GM10266 (cell line): ENCODE results near the gene VPS4A.

Experiments
- DNase-seq: peaks from one replicate; pipeline ENCODE4 v3.0.0; 2012; ENCODE audit errors: extremely low spot score
- CTCF ChIP-seq: IDR thresholded peaks from 2 replicates; pipeline ENCODE4 v1.5.1; 2012; ENCODE audit warnings: mild to moderate bottlenecking, low read depth; ENCODE audit not compliant: control insufficient read depth, insufficient read depth; ENCODE audit errors: missing control alignments

The VPS4A gene

DNA sequence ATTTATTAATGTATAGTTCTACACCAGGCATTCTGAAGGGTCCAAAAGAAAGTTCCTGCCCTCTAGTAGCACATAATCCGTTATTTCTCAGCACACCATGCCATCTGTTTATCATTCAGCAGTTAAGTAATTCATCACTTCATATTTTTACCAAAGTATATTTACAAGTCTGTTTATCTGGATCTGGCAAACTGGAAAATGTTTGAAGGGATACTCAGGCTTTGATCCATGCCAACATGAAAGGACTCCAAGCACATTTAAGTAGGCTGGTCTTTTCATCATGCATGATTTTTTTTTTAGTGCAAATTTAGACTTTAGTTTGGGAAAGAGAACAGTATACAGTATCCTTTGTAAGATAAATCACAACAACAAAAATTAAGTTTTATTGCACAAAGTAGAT lies 4.1 kb upstream of the VPS4A start:
- TF ChIP-seq CTCF, result no peak
- DNase-seq, result no peak

DNA sequence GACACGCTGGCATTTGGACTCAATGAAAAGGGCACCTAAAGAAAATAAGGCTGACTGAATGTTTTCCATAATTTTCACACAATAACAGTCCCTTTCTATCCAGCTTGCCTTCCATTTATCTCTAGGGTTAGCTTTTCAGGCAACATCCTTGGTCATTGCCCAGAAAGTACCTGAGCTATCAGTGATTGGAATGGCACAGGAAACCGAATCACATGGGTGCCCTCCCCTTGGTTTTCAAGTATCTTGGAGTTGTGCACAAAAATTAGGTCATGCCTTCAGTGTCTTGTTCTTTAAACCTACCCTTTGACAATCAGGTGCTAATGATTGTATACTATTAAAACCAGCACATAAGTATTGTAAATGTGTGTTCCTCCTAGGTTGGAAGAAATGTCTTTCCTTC lies 3.3 kb upstream of the VPS4A start:
- TF ChIP-seq CTCF, result no peak
- no peak for DNase-seq

GRCh38 chr16:69309316-69309715 lies 1.8 kb upstream of the VPS4A start:
- DNase-seq, result no peak
- no peak for TF ChIP-seq CTCF

GRCh38 chr16:69311533-69312387 lies 610 bp downstream of the VPS4A start:
- DNase-seq, result peak; percentile 63
- TF ChIP-seq CTCF, result no peak

DNA sequence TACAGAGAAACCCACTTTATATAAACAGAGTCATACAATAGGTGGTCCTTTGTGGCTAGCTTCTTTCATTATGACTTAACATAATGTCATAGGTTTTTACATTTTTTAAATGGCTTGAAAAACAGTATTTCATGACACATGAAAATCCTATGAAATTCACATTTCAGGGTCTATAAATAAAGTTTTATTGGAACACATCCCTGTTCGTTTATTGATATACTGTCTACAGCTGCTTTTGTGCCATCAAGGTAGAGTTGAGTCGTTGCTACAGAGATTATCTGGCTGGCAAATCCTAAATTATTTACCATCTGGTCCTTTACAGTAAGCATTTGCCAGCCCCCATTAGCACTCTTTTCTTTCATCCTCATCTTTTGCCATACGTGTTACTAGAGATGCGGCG lies 2.3 kb downstream of the VPS4A start:
- no peak for DNase-seq
- no peak for TF ChIP-seq CTCF

DNA sequence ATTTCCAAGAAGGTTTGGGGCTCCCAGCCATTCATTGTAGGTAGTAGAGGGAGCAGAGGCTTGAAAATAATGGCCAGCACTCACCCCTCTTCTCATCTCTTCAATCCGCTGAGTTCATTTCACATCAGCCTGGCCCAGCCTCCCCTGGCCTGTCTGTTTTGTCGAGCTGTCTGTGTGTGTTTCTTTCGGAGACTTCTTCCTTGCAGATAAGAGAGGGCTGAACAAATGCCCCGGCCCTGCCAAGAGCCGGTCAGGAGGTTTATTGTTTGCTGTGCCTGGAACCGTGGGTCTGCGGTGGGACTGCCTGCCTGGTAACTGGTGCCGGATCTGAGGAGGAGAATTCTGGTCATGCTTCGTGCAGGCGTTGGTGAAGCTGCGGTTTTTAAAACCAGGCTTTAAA lies 3.4 kb downstream of the VPS4A start:
- TF ChIP-seq CTCF, result no peak
- no peak for DNase-seq

DNA sequence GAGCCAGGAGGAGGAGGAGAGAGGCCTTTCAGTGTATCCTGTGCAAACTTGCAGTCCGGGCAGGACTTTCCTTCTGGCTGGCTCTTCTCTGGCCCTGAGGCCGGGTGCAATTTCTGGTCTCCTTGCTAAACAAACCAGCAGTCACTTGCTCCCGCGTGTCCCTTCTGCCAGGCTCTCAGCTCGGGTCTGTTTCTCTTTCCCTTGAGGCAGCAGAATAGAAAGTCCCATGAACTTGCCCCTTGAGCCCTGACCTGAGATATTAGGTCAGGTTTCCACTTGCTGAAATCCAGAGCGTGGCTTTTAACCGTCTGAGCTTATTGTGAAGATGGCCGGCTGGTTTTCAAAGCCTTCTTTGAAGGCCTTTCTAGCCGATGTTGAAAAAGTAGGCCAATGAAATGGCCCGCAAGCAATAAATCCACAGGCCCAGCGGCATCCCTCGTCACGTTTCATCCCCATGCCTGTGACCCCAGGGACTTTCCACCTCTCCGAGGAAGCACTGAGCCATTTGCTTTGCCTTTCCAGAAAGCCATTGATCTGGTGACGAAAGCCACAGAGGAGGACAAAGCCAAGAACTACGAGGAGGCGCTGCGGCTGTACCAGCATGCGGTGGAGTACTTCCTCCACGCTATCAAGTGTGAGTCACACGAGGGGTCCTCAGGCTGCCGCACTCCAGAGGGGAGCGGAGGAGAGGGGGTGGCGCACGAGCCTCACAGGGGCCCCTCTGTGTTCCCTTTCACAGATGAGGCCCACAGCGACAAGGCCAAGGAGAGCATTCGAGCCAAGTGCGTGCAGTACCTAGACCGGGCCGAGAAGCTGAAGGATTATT lies 4.5 kb downstream of the VPS4A start:
- DNase-seq, result no peak
- no peak for TF ChIP-seq CTCF
